Suprapubic skin (tissue), 4 donors: ENCODE data around the gene ARL6IP1. TPM values are rescaled to one million over a fixed set of nuclear protein-coding genes. Genes with fewer than 3 reads are reported as not detected.

Experiments
- DNase-seq, 2 donors: peaks; one replicate each; pipeline ENCODE4 v3.0.0-alpha.2; 2019; ENCODE audit warnings: low spot score in 2 of 2
- H3K27ac ChIP-seq: fragments of 200-600 bp; sonication (generic); one replicate; pipeline ENCODE4 v1.5.1; 2019
- H3K27me3 ChIP-seq: fragments of 200-600 bp; sonication (generic); one replicate; pipeline ENCODE4 v1.5.1; 2019
- H3K36me3 ChIP-seq: fragments of 200-600 bp; sonication (generic); one replicate; pipeline ENCODE4 v1.5.1; 2019
- H3K4me1 ChIP-seq: fragments of 200-600 bp; sonication (generic); one replicate; pipeline ENCODE4 v1.5.1; 2019
- H3K4me3 ChIP-seq: fragments of 200-600 bp; sonication (generic); one replicate; pipeline ENCODE4 v1.5.1; 2019; ENCODE audit warnings: mild to moderate bottlenecking
- H3K9me3 ChIP-seq: fragments of 200-600 bp; sonication (generic); one replicate; pipeline ENCODE4 v1.5.1; 2019
- EP300 ChIP-seq: sonication (generic); formaldehyde crosslinking; IDR thresholded peaks from one replicate; pipeline ENCODE4 v1.6.1; 2017; ENCODE audit warnings: antibody characterized with exemption
- POLR2A ChIP-seq, 2 donors: fragments of 450-650 bp; IDR thresholded peaks; one replicate each; pipeline ENCODE4 v1.6.1; 2017; ENCODE audit warnings: antibody characterized with exemption in 2 of 2, mild to moderate bottlenecking in 2 of 2, moderate library complexity in 2 of 2
- POLR2AphosphoS5 ChIP-seq, 3 donors: sonication (generic); formaldehyde crosslinking; IDR thresholded peaks; one replicate each; pipeline ENCODE4 v1.6.1; 2017; ENCODE audit warnings: antibody characterized with exemption in 3 of 3
- WGBS: methylation state at CpG from one replicate; pipeline ENCODE4 v1.1.5; 2018; 5-methylcytosine and 5-hydroxymethylcytosine counted together
- total RNA-seq, 4 donors: library from RNA; depleted of rRNA; stranded (reverse); fragments of >200 nt; gene quantifications; one replicate each; pipeline ENCODE4 v1.1.0, GENCODE V29; 2016
- TF ChIP-seq, protein P1 (sequence below), 2 donors: fragments of 200-600 bp in 1 of 2; fragments of 450-650 bp in 1 of 2; sonication (generic) in 1 of 2; IDR thresholded peaks; one replicate each; pipeline ENCODE4 v1.5.1; 2016 to 2019; ENCODE audit warnings: antibody characterized with exemption in 2 of 2, mild to moderate bottlenecking in 1 of 2, moderate library complexity in 1 of 2

The ARL6IP1 gene
- total RNA-seq, 4 donors from 2014 or later, result 94.1 to 165 (median 124) TPM

DNA sequence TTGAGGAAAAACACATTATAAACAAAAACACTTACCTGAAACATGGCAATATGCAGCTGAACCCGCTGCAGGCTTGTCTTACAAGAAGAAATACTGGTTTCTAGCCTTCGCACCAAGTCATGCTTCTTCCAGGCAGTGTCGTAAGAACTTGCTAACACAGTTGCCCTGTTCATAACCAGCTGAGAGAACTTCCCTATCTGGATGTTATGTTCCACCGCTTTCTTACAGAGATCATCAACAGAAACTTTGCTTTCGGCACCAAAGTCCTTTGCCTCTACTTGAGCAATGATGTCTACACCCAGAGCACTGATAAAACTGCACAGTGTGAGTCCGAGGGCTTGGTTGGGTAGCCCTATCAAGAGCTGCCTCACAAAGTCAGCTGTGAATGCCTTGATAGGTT, 27.9 kb upstream of the ARL6IP1 start:
- WGBS, result 91% methylated on average over 6 of the region's 6 CpGs
- peaks cover 70% of the 10 kb centered on the region for H3K36me3 ChIP-seq

DNA sequence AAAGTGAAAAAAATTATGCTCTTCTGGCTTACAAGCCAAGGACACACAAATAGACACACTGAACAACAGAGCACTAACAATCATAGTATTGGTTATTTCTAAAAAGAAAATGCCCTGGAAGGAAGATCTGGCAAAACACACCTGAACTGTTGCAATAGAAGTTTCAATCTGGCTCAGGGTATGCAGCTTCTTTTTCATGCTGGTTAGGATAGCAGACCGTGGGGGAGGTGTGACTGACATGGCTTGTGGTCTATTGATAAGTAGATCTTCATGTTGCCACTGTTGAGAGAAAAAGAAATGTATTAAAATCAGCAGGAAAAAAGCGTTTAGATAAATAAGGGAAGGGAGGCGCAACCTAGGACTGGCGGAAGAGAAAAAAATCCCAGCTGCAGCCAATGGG, 26.5 kb upstream of the ARL6IP1 start:
- no peak for DNase-seq
- Histone ChIP-seq H3K27ac (no peak overlapping the region), H3K4me3 (no peak overlapping the region), H3K4me1 (no peaks in the 10 kb centered on the region), H3K36me3 (peaks cover 57% of the 10 kb centered on the region), H3K27me3 (no peaks in the 10 kb centered on the region), H3K9me3 (no peaks in the 10 kb centered on the region)
- 85% methylated on average over 4 of the region's 4 CpGs for WGBS
- no peak for TF ChIP-seq POLR2A (IDR thresholded peaks at IDR 0.05)
- no peak for TF ChIP-seq EP300

More for the DNA sequence above, 27.9 kb upstream of the ARL6IP1 start:
- no peak for DNase-seq
- Histone ChIP-seq H3K27ac (no peak overlapping the region), H3K4me3 (no peak overlapping the region), H3K9me3 (no peaks in the 10 kb centered on the region), H3K4me1 (no peaks in the 10 kb centered on the region), H3K27me3 (no peaks in the 10 kb centered on the region)
- TF ChIP-seq, protein P1, sequence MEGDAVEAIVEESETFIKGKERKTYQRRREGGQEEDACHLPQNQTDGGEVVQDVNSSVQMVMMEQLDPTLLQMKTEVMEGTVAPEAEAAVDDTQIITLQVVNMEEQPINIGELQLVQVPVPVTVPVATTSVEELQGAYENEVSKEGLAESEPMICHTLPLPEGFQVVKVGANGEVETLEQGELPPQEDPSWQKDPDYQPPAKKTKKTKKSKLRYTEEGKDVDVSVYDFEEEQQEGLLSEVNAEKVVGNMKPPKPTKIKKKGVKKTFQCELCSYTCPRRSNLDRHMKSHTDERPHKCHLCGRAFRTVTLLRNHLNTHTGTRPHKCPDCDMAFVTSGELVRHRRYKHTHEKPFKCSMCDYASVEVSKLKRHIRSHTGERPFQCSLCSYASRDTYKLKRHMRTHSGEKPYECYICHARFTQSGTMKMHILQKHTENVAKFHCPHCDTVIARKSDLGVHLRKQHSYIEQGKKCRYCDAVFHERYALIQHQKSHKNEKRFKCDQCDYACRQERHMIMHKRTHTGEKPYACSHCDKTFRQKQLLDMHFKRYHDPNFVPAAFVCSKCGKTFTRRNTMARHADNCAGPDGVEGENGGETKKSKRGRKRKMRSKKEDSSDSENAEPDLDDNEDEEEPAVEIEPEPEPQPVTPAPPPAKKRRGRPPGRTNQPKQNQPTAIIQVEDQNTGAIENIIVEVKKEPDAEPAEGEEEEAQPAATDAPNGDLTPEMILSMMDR (IDR thresholded peaks at IDR 0.05), result no peak
- TF ChIP-seq POLR2A (IDR thresholded peaks at IDR 0.05), result no peak
- TF ChIP-seq EP300, result no peak
- no peak for TF ChIP-seq POLR2AphosphoS5 (IDR thresholded peaks at IDR 0.05)

DNA sequence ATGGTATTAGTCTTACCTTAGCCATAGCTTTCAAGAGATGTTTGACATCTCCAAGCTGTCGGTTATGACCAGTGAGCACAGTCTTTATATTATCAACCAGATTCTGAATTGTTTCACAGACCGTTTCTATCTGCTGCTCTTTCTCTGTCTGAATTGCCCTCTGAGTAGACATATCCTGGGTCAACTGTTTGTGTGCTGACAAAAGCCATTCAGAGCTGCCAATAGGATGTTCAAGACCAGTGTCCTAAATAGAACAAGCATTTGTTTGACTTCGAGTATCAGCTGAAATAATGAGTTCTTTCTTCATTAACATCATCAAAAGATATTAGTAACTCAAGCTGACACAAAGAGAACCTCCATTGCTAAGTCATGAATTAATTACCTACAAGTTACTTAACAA, 14.9 kb upstream of the ARL6IP1 start:
- Histone ChIP-seq H3K27ac (no peak overlapping the region), H3K4me3 (no peak overlapping the region), H3K4me1 (no peaks in the 10 kb centered on the region), H3K27me3 (no peaks in the 10 kb centered on the region), H3K36me3 (peaks cover 84% of the 10 kb centered on the region), H3K9me3 (no peaks in the 10 kb centered on the region)
- DNase-seq, result no peak
- 76% methylated on average over 3 of the region's 3 CpGs for WGBS
- TF ChIP-seq, protein P1 (IDR thresholded peaks at IDR 0.05), result no peak
- TF ChIP-seq POLR2A (IDR thresholded peaks at IDR 0.05) (no peak), EP300 (no peak), POLR2AphosphoS5 (IDR thresholded peaks at IDR 0.05) (no peak)

DNA sequence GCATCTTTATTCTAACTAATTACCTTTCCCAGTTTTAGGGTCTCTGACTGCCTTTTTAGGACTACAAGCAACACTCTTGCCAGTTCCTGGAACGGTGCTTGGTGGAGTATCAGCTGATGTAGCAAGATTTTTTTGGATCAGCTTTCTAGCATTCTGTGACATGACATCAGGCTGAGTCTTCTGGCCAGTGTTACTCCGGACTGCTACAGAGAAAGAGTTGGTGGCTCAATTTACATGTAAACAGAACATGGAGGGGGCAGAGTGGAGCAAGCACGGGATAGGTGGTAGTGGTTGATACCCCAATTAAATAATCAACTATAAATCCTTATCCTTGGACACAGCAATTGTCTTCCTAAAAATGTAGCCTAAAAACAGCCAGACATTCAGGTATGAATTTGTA, 10.6 kb upstream of the ARL6IP1 start:
- peaks cover 88% of the 10 kb centered on the region for H3K36me3 ChIP-seq
- DNase-seq, result no peak
- H3K27me3 ChIP-seq, result no peaks in the 10 kb centered on the region
- H3K9me3 ChIP-seq, result no peaks in the 10 kb centered on the region
- H3K4me1 ChIP-seq, result no peaks in the 10 kb centered on the region
- no peak for TF ChIP-seq POLR2A (IDR thresholded peaks at IDR 0.05)
- TF ChIP-seq, protein P1 (IDR thresholded peaks at IDR 0.05), result no peak
- TF ChIP-seq POLR2AphosphoS5 (IDR thresholded peaks at IDR 0.05), result no peak
- TF ChIP-seq EP300, result no peak
- no peak overlapping the region for H3K27ac ChIP-seq
- 89% methylated on average over 3 of the region's 3 CpGs for WGBS
- no peak overlapping the region for H3K4me3 ChIP-seq

DNA sequence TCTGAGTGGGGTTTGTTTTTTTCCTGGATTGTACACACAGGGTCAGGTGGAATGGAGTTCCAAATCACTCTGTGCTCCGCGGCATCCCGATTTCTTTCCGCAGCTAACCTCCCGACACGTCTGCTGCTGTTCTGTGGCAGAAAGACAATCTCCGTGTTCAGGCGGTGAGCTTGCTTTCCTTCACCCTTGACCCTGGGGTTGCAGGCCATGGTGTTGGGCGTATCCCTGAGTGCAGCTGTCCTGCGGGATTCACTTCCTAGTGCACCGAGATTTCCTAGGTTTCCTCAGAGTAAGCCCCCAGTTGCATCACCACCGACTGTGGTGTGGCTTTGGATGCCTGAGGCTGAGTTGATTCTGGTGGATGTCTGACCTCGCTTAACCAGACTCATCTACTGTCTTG, 7.8 kb upstream of the ARL6IP1 start:
- no peak overlapping the region for H3K4me3 ChIP-seq
- H3K36me3 ChIP-seq, result peaks cover 65% of the 10 kb centered on the region
- WGBS, result 95% methylated on average over 13 of the region's 13 CpGs
- TF ChIP-seq POLR2AphosphoS5 (IDR thresholded peaks at IDR 0.05) (no peak), EP300 (no peak), POLR2A (IDR thresholded peaks at IDR 0.05) (no peak)
- TF ChIP-seq, protein P1 (IDR thresholded peaks at IDR 0.05), result no peak
- H3K27me3 ChIP-seq, result no peaks in the 10 kb centered on the region
- no peaks in the 10 kb centered on the region for H3K9me3 ChIP-seq
- H3K27ac ChIP-seq, result no peak overlapping the region
- DNase-seq, result no peak
- H3K4me1 ChIP-seq, result no peaks in the 10 kb centered on the region

DNA sequence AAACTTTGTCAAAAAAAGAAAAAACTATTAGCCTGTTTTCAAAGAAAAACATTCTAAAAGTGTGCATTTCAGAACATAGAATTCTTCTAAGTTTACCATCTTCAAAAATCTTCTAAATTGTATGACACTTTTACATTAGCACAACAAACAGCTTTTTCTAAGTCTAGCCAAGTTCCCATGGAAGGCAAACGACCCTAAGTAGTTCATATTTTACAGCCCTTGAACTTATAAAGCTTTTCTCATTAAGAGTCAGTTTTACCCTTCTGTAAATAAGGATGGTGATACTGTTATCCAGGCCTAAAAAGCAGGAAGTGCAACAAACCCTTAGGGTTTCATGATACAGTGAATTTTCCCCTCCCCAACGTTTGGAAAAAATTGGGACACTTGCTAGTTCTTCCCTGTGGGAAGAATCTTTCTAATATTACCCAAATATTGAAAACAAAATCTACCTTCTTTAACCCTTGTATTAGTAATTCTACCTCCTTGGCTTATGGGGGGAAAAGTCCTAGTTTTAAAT, 4.0 kb upstream of the ARL6IP1 start:
- H3K27ac ChIP-seq, result no peak overlapping the region
- WGBS, result 10% methylated on average over 2 of the region's 2 CpGs
- TF ChIP-seq EP300, result no peak
- no peak for TF ChIP-seq POLR2A (IDR thresholded peaks at IDR 0.05)
- H3K4me1 ChIP-seq, result peaks cover 17% of the 10 kb centered on the region
- no peaks in the 10 kb centered on the region for H3K9me3 ChIP-seq
- no peak for DNase-seq
- peaks cover 34% of the 10 kb centered on the region for H3K36me3 ChIP-seq
- no peaks in the 10 kb centered on the region for H3K27me3 ChIP-seq
- no peak overlapping the region for H3K4me3 ChIP-seq
